Measurements from ENCODE around the gene DCLRE1C. TPM values are rescaled to one million over a fixed set of nuclear protein-coding genes. Genes with fewer than 3 reads are reported as not detected.

Gene DCLRE1C
- total RNA-seq, 2 experiments from 2014 or later: 12.0 to 16.4 TPM

- POLR2A ChIA-PET: no interaction called here
- CTCF ChIA-PET: no interaction called here
Observed at GRCh38 chr10:14855453-14855852, 98.4 kb downstream of the DCLRE1C start.

- POLR2A ChIA-PET: no interaction called here
- CTCF ChIA-PET: interaction anchor here (0.5 kb wide), 1 partner anchor 163 kb away, joined by 3 read pairs; no protein-coding TSS in a partner anchor
Observed at GRCh38 chr10:14852236-14852635, 101.7 kb downstream of the DCLRE1C start.

Other genes with a start within 250 kb of the DCLRE1C start
- 100 to 1,000 TPM; 140 to 142 TPM for gene FAM107B, start 179.2 kb downstream of the DCLRE1C start, total RNA-seq
- gene CDNF, start 116.1 kb downstream of the DCLRE1C start, total RNA-seq: 1 to 10 TPM; 1.0 to 1.1 TPM
- 10 to 100 TPM; 43.1 to 46.0 TPM for gene HSPA14, start 115.8 kb downstream of the DCLRE1C start, total RNA-seq
- 10 to 100 TPM; 25.6 to 27.1 TPM for gene MSANTD7, start 115.8 kb downstream of the DCLRE1C start, total RNA-seq
- 10 to 100 TPM; 41.8 to 43.3 TPM for gene SUV39H2, start 75.2 kb downstream of the DCLRE1C start, total RNA-seq
- gene MEIG1, start 5.3 kb upstream of the DCLRE1C start, total RNA-seq: 1 to 10 TPM in 1 of 2 experiments, under 1 TPM in 1; 0.42 to 1.3 TPM
- under 1 TPM; 0.17 to 0.21 TPM for gene OLAH, start 89.8 kb upstream of the DCLRE1C start, total RNA-seq
- gene ACBD7, start 134.7 kb upstream of the DCLRE1C start, total RNA-seq: 1 to 10 TPM in 1 of 2 experiments, under 1 TPM in 1; 0.89 to 1.2 TPM
- 10 to 100 TPM; 24.8 to 25.7 TPM for gene RPP38, start 143.3 kb upstream of the DCLRE1C start, total RNA-seq
- 10 to 100 TPM in 1 of 2 experiments, 1 to 10 TPM in 1; 9.8 to 10.1 TPM for gene NMT2, start 214.6 kb upstream of the DCLRE1C start, total RNA-seq